CD4-positive, alpha-beta T cell treated with Interferon alpha-2 for 1 hour (primary cell): Measurements from ENCODE around the gene GRK6.
"Not testable (repeated sequence)": the region's sequence is repeated elsewhere in the genome, so short reads cannot be mapped to it uniquely, and the experiment has no call there.

ENCODE experiments used
- DNase-seq, 2 donors: peaks; one replicate each; pipeline ENCODE4 v3.0.0-alpha.2; 2020 to 2022

The GRK6 gene

DNA sequence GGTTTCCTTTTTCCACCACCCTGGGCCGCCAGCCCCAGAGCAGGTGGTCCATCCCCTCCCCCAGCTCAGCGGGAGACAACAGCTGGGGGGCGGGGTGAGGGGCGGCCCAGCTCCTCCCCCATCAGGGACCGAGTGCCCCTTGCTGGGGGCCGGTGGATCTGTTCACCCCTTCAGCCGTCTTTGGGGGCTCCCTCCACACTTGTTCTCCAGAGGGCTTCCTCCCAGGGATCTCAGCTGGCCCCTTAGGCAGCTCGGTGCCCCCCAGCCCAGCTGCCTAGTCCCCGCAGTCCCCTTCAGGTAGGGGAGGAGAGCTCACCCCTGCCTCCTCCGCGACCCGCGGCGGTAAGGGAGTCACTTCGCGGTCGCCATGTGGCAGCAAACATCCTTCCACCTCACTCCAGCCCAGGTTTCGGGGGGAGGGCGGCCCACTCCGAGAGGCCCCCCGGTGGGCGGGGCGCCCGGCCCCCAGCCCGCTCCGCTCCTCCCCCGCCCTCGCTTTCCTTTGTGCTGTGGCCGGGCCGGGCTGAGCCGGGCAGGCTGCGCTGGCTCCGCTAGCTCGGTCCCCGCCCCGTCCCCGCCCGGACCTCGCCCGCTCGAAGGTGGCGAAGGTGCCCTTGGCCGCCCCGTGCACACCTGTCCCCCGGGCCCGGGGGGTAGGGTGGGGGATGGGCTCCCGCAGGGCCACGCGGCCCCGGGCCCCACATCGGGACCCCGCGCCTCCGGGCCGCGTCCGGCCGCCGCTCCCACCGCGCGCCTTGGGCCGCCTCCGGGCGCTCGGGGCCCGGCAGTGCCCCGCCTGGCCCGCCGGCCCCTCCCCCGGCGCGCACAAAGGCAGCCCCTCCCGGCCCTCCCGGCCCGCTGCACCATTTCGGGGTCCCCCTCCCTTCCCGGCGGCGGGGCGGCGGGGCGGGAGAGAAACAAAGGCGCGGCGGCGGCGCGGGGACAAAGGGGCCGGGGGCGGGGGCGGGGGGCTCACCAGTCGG is 46.3 kb downstream of the GRK6 start:
- peak; percentile 57 to 68 for DNase-seq

DNA sequence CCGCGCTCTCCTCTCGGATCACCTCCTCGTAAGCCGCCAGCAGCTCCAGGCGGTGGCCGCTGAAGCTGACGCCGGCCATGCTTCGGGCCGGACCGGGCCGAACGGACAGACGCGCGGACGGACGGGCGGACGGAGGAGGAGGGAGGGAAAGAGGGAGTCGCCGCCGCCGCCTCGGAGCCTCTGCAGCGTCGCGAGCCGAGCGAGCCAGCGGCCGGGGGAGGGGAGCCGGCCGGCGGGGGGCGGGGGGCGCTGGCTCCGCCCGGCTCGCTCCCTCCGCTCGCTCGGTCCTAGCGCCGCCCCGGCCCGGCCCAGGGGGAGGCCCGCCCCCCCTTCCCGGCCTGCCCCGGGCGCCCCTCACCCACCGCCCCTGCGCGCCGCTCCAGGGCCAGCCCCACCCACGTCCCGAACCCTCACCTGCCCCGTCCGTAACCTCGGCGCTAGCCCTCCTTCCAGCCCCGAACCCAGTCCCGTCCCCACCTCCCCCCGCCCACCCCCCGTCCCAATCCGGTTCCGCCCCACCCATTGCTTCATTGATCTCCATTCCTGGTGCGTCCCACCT is 47.0 kb downstream of the GRK6 start, which contains the start of gene DBN1:
TSS of gene DBN1 (minus strand) at position 192 of the 559 bp plus-strand sequence. CDS start at position 79, 113 bp downstream.
- DNase-seq, result no peak

DNA sequence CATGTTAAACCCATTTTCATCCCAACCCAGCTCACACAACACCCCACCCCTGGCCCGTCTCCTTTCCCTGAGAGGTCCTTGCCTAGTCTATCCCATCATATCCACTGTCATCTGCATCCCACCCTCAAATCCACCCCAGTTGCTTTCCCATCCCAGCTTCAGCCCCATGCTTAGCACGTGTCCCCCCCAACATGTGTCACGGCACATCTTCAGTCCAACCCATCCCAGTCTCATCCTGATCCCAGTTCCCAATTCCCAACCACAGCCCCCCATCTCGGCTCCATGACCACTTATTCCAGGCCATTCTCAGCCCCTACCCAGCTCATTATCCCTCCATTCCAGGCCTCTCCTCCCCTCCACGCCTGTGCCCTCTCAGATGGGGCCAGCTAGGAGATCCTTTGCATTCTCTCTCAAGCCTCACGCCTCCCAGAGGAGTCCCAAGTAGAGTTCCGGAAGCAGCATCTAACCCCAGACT is 47.6 kb downstream of the GRK6 start:
- DNase-seq, result no peak

DNA sequence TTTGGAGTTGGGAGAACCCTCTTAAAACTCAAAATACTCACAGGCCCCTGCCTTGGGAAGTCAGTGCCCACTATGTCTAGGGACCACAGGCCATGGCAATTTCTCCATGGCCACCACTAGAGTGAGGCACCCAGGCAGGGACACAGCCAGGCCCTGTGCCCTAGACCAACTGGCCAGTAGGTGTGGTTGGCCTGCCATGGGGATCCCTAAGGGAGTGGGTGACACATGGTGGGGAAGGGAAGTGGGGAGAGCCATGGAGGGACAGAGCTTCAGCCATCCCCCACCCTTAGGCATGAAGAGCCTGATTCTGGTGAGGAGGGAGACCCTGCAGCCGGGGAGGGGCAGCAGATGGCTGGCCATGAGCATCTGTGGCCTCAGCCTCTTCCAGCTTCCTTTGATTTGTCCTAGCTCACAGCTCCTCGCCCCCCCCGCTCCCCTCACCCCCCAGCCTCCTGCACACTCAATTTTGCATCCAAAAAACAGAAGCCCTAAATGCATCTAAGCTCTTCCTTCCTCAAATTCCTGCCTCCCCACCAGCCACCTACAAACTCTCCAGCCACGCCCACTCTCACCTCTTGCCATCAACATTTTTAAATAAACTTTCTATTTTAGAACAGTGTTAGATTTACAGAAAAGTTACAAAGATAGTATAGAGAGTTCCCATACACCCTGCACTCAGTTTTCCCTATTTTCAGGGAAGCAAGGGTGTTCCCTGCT is 48.5 kb downstream of the GRK6 start:
- DNase-seq, result no peak

DNA sequence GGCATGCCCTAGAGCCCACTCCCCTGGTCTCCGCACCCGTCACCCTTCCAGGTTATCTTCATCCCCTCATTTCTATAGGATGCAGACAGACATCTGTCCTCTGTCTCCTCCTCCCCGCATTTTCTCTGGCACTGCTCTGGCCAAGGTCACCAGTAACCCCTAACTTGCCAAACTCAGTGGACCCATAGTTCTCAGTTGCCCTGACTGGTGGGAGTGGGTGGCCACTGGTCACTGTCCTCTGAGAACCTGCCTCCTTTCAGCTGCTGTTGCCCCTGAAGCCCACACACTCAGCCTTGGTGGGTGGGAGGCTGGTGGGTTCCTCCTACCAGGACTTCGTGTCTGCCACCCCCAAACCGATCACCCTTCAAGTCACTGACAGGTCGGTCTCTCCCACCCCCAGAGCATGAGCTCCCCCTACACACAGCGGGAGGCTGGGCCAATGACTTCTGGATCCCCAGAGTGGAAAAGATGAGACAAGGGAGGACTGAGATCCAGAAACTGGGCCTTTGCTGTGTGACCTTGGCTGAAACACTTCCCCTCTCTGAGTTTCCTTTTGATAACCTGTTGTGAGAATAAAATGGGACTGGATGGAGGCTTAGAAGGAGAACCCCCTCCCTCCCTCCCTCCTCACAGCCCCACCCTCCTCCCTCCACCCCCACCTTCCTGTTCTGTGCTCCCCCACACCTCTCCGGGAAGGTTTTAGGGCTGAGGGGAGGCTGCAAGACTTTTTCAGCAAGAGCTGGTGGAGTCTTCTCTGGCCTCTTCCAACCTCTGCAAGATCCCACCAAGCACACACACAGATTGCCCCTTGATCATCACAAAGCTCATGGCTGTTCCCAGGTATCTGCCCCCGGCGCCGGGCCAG is 49.3 kb downstream of the GRK6 start:
- no peak for DNase-seq

DNA sequence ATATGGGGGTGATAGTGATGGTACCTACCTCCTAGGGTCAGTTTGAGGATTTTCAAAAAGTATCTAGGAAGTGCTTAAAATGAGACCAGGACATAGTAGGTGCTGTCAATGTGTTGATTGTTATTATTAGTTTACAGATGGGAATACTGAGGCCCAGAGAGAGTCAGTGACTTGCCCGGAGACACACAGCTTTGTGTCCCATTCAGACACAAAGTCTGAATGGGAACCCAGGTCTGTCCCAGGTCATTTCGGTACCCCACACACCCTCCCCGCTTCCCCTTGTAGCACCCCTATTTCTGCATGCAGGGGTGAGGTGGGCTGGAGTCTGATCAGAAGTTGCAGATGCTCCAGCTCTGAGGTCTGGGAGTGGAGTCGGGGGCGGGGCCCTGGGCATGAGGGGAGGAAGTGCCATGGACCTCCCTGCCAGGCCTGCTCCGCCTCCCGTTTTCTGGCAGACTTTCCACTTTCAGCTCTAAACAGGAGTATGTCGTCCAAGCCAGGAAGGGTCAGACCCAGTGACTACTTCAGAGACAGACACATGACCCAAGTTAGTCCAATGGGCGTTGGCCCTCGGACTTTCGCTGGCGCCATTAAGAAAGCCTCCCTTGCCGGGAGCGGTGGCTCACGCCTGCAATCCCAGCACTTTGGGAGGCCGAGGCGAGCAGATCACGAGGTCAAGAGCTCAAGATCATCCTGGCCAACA is 50.2 kb downstream of the GRK6 start:
- no peak for DNase-seq

DNA sequence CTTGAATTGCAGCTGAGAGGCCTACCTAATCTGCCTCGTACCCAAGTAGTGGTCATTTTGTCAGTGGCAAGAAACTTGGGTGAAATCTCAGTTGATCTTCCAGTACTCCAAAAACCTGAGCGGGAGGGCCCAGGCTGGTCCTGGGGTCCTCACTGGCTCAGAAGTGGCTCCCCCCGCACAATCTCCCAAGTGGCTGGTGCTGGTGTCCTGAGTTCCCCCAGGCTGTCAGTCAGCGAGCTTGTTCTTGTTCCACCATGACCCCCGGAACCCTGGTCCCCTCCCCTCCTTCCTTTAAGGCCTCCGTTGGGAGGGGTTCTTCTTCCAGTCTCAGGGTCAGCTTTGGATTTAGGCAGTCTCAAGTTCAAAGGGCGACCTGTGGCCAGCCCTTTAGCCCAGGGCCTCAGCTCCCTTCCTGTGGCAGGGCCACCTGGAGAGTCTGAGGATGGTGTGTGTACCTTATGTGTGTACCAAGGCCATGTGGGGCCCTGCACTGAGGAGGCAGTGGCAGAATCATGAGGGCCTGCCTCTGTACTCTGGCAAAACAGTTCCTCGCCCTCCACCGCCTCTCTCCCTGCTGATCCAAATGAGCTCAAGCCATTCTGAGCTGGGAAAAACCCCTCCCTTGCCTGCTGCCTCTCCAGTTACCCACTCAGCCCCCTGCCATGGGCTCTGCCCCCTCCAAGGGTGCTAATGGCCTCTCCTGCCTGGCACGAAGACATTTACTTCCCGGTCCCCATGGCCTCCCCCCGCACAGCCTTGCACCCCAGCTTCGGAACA is 51.4 kb downstream of the GRK6 start:
- DNase-seq, result no peak

DNA sequence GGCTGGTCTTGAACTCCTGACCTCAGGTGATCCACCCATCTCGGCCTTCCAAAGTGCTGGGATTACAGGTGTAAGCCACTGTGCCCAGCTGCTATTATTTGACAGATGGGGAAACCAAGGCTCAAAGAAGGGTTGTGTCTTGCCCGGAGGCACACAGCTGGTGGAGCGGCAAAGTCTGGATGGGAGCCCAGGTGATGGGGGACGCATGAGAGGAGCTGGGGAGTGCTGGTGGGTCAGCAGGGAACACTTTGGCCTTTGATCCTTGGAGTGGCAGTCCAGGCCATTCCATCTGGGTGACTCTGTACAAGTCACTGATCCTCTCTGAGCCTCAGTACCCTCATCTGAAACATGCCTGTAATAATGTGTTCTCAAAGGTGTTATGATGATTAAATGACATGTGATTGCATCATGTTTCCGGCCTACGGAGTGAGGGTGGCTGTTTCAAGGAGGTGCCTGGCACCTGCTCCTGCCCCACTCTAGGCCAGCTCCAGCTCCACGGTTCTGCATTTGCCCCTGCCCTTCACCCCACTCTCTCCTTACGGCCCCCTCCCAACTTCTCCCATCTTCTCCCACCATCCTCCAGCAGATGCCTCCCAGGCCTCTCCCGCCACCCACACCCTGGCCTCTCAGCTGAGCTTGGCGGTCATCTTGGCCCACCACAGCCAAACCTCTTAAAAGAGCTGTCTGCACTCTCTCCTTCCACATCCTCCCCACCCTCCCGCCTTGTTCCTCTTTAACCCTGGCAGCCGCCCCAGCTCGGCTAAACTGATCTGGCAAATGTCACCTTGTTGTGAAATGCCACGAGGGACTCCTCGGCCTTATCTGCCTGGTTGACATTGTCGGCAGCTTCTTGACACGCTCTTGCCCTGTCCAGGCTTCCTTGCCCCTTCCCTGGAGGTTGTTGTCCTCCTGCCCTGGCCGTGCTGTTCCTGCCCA is 52.5 kb downstream of the GRK6 start:
- peak in 1 of 2 donors; percentile 42 for DNase-seq

DNA sequence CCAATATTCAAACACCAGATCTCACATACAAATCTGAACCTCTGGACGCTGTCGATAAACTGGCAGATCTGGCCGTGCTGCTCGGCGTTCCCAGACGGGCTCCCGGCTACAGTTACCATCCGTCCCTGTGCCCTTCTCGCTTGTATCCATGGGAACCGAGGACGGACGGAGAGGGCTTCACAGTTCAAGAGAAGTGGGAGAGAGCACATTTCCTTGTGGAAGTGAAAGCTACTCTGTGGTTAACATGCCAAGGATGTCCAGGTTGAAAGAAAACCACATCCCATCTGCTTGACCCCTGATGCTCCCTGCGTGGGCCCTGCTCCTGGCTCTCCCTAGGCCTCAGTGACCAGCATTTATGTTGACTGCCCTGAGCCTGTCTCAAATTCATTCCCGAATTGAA is 53.3 kb downstream of the GRK6 start:
- DNase-seq, result no peak

DNA sequence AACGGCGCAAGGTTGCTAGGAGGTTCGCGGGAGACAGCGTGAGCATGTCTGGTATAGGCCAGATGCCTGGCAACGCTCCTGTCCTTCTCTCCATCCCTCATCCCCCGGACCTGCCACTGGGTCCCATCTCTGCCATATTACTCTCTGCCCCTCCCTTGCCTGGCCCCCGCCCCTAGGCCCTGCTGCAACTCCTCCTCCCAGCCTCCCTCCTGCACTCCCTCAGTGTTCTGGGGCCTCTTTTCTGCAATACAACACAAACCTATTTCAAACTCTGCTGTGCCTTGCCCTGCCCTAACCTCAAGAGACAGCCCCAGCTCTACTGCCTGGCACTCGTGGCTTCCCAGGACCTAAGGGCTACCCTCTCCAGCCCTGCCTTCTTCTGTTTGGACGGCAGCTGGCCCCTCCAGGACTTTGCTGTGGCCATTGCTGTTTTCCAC is 55.9 kb downstream of the GRK6 start:
- no peak for DNase-seq

DNA sequence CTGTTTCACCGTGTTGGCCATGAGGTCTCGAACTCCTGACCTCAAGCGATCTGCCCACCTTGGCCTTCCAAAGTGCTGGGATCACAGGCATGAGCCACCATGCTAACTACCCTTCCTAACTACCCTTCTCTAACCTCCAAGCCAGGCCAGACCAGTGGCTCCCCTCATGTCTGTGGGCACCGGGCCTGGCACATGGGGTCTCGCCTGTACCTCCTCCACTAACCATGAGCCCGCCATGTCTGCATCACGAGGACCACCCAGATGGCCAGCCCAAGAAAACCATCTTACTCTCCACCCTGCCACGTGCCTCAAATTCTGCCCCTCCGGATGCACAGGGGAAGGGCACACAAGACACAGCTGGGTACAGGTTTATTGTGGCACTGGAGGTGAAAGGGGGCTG is 56.6 kb downstream of the GRK6 start:
- no peak for DNase-seq

DNA sequence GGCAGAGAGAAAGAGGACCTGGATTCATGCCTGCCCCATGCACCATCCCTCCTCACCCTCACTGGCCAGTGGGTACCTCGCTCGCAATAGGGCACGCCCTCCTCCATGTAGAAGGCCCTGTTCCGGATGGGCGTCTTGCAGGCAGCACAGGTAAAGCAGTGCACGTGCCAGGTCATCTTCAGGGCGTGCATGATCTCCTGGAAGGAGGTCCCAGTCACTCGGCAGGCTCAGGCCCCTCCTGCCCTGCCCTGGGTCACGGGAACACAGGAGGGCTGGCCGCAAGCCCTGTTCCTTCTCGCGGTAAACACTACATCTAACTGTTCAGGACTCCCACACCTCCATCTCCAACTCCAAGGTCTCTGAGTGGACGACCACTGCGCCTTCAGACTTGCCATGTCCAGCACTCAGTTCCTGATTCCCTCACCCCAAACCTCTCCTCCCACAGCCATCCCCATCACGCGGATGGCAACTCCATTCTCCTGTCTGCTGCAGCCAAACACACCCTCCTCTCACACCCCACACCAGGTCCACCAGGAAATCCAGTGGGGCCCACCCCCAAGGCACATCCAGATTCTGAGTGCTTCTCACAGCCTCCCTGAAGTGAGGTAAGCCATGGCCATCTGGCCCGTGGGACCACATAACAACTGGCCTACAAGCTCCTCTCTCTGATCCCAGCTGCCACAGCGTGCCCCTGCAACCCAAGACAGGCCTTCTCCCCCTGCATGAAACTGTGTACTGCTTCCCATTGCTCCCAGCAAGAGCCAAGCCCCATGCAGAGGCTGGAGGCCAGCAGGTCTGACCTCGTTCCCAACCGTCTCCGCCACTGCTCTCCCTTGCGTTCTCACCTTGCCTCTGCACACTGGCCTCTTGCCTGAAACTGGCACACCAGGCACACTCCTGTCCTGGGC is 57.8 kb downstream of the GRK6 start:
- no peak for DNase-seq

DNA sequence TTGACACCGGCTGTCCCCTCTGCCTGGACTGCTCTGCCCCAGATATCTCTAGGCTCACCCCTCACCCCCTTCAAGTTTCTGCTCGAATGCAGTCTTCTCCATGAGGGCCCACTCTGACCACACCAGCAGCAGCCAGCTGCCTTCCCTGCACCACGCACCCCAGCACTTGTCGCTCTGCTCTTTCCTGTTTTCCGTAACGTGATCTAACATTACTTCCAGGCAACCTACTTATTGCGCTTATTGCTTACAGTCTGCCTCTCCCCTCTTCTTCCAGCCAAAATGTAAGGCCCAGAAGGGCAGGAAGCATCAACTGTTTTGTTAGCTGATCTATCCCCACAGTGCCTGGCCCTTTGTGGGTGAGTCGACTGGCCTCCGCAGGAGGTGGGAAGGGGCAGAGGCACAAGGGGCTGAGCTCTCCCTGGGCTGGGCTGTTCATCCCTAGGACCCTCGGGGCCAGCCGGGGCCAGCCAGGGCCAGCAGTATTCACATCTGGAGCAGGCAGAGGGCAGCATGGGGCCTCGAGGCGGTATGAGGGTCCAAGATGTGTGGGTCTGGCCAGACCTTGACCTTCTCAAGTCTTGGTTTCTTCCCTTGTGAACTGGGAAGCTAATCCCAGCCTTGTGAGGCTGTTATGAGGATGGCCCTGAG is 58.5 kb downstream of the GRK6 start:
- DNase-seq, result no peak

DNA sequence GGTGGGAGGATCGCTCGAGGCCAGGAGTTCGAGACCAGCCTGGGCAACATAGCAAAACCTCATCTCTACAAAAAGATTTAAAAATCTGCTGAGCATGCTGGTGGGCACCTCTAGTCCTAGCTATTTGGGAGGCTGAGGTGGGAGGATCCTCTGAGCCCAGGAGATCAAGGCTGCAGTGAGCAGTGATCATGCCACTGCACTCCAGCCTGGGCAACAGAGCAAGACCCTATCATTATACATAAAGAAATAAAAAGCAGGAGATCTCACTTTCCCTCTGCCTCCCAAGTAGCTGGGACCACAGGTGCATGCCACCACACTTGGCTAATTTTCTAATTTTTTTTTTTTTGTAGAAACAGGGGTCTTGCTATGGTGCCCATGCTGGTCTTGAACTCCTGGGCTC is 59.3 kb downstream of the GRK6 start:
- not testable (repeated sequence) for DNase-seq

DNA sequence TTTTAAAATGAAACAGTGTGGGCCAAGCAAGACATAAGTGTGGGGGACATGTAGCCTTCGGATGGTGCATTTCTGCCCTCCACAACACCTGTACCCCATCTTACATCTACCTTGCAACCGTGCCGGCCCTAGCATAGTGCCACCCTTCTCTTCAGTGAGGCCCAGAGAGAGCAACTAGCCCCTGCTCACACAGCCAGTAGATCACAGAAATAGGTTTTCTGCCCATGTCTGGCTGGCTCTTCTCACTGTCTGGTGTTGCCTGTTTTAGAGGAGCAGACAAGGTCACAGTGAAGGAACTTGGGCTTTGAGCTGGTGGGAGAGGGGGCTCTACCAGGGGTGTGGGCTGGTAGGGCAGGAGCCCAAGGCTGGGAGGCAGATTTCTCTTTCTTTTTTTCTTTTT is 59.8 kb downstream of the GRK6 start:
- no peak for DNase-seq

DNA sequence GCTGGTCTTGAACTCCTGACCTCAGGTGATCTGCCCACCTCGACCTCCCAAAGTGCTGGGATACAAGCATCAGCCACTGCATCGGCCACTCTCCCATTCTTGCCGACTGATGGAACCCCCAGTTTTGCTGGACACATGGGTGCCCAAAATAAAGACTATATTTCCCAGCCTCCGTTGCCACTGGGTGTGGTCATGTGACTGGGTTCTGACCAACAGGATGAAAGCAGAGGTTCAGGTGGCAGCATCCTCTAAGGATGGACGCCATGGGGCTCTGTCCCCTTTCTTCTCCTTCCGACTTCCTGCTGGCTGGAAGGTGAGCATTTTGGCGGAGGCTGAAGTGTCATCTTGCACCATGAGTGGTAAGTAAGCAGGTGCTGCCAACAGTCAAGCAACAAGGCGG is 60.7 kb downstream of the GRK6 start:
- no peak for DNase-seq

DNA sequence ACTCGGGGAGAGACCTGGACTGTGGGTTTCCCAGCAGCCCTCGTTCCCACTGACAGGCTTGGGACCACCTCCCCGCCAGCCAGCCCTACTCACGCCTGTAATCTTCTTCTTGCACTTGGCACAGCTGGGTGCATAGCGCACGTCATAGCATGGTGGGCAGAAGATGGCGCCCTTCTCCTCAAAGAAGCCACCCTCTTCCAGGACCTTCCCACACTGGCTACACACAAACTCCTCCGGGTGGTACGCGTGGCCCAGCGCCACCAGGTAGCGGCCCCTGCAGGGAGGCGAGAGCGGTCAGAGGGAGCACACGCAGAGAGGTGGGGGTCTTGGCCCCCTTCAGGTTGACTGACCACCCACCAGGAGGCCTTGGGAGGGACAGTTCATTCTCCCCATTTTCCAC is 61.5 kb downstream of the GRK6 start:
- DNase-seq, result no peak

DNA sequence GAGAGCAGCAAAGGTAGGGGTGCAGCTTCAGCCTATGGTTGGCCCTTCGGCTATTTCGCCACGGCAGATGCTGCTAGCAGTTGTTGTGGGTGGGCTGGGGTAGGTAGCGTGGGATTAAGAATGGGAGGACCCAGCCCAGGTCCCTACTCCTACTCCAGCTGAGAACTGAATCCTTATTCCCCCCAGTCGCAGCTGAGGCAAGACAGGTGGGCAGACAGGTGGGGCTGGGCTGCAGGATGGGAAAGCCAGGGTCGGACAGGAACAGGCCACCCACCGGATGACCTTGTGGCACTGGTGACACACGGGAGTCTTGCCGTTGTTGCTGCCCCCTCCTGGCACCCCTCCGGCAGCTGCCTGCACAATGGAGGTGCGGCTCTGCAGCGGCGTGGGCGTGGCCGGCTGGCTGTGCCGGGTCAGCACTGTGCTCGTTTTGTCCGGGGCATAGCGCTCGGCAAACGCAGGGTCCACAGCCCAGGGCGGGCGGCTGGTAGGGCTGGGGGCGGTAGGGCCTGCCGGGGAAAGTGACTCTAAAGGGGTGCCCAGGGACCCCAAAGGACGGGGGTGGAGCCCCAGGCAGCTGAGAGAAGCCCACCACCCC is 62.7 kb downstream of the GRK6 start:
- no peak for DNase-seq
